AG09309 (cell line): ENCODE data around the gene AIP.

Experiments used
- DNase-seq: peaks from one replicate; pipeline ENCODE4 v3.0.0-alpha.2; 2010; ENCODE audit warnings: low read depth
- H3K4me3 ChIP-seq: 2 replicates; pipeline ENCODE4 v1.5.1; 2011; ENCODE audit warnings: mild to moderate bottlenecking, low read depth, low read length, moderate library complexity; ENCODE audit not compliant: control insufficient read depth
- TF ChIP-seq, protein P1 (sequence below): IDR thresholded peaks from 2 replicates; pipeline ENCODE4 v1.5.1; 2011; ENCODE audit warnings: mild to moderate bottlenecking, low read depth, low read length, inconsistent platforms; ENCODE audit not compliant: insufficient read depth, control insufficient read depth; ENCODE audit errors: missing control alignments

Gene AIP

GRCh38 chr11:67490727-67491065 lies 7.9 kb downstream of the AIP start:
- no peak overlapping the region for H3K4me3 ChIP-seq
- no peak for DNase-seq
- TF ChIP-seq, protein P1, sequence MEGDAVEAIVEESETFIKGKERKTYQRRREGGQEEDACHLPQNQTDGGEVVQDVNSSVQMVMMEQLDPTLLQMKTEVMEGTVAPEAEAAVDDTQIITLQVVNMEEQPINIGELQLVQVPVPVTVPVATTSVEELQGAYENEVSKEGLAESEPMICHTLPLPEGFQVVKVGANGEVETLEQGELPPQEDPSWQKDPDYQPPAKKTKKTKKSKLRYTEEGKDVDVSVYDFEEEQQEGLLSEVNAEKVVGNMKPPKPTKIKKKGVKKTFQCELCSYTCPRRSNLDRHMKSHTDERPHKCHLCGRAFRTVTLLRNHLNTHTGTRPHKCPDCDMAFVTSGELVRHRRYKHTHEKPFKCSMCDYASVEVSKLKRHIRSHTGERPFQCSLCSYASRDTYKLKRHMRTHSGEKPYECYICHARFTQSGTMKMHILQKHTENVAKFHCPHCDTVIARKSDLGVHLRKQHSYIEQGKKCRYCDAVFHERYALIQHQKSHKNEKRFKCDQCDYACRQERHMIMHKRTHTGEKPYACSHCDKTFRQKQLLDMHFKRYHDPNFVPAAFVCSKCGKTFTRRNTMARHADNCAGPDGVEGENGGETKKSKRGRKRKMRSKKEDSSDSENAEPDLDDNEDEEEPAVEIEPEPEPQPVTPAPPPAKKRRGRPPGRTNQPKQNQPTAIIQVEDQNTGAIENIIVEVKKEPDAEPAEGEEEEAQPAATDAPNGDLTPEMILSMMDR = no peak

- no peak overlapping the region for H3K4me3 ChIP-seq
- TF ChIP-seq, protein P1 = no peak
- no peak for DNase-seq
Measured at GRCh38 chr11:67491276-67492068, 8.6 kb downstream of the AIP start.

GRCh38 chr11:67492069-67492727 lies 9.4 kb downstream of the AIP start:
- no peak overlapping the region for H3K4me3 ChIP-seq
- DNase-seq = no peak
- TF ChIP-seq, protein P1 = no peak

DNA sequence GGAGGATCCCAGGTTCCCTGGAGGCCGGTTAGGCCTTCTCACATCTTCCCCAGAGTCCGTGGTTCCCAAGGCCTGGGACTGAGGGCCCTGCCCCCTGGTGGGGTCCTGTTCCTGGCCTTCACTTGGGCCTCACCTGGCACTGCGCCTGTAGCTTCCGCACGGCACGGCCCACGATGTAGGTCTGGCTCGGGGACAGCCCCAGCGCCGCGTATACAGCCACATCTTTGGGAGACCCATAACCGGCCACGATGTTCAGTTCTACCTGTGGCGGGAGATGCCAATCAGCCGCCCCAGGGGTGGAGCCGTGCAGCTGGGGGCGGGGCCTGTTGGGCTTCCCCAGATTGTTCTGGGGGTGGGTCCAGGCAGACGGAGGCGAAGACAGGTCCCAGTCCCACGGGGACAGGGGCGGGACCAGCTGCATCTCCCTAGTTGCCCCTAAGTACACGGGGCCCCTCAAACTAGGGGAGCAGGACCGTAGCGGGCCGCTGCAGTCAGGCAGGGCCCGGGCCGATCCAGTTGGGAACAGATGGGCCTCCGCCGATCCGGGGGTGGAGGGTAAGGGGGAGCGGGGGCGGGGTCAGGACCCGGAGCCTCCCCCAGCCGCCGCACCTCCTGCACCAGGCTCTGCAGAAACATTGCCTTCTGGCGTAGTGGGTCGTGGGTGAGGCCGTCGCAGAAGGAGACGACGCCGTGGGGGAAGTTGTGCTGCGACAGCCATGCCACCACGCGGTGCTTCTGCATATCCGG lies 10.1 kb downstream of the AIP start:
- no peak overlapping the region for H3K4me3 ChIP-seq
- no peak for DNase-seq
- TF ChIP-seq, protein P1 = no peak

DNA sequence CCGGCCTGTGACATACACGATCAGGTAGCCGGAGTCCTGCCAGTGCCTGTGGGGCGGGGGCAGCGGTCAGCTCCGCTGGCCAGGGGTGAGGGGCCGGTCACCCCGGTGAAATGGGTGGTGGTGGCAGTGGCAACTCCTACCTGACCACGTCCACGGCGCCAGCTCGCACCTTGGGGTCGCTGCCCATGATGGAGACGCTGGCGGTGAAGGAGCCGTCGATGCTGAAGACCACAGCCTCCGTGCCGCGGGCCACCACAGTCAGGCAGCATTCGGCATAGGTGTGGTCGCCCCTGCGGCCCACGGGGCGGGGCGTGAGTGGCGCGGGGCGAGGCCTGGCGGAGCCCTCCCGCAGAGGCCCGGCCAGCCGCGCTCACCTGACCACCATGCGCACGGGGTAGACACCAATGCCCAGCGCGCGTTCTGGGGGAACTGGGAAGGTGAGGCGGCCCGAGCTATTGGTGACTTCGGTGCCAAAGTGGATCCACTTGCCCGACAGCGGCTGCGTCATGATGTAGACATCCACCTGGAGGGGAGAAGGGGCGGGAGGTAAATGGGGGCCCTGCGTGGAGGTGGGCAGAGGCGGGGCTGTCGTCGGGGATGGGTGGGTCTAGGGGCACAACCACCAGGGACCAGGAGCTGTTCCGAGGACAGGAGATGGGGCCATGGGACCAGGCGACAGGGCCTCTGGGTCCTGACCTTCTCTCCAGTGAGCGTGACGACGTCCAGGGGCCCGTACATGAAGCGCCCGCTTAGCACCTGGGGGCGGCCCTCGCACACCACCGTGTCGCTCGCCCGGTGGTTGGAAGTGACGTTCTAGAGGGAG lies 10.9 kb downstream of the AIP start:
- no peak for DNase-seq

More for the DNA sequence above, 10.9 kb downstream of the AIP start:
- TF ChIP-seq, protein P1 = no peak
- no peak overlapping the region for H3K4me3 ChIP-seq
